CD14-positive monocyte (primary cell): Measurements from ENCODE around the gene ADTRP. TPM values are rescaled to one million over a fixed set of nuclear protein-coding genes. Genes with fewer than 3 reads are reported as not detected.
A peak's percentile ranks its signal among the peaks of the same experiment; 100 is the strongest.

ENCODE experiments used
- DNase-seq, 3 donors: peaks; one replicate each; pipeline ENCODE4 v3.0.0-alpha.2; 2011 to 2022
- H2AFZ ChIP-seq: 2 replicates; pipeline ENCODE4 v1.6.0; 2012; ENCODE audit warnings: mild to moderate bottlenecking, low read depth, low read length, inconsistent platforms; ENCODE audit not compliant: insufficient read depth, poor library complexity, severe bottlenecking
- H3K27ac ChIP-seq, 2 donors: 1 replicate in 1 of 2; 2 replicates in 1 of 2; pipeline ENCODE4 v1.5.1; 2012 to 2013; ENCODE audit warnings: low read length in 2 of 2, control low read depth in 1 of 2, inconsistent platforms in 1 of 2, low read depth in 1 of 2, mild to moderate bottlenecking in 1 of 2
- H3K27me3 ChIP-seq, 2 donors: one replicate each; pipeline versions ENCODE4 v1.6.0 to v1.6.1; 2011 to 2013; ENCODE audit warnings: low read length in 2 of 2; ENCODE audit not compliant: control insufficient read depth in 2 of 2, insufficient read depth in 2 of 2
- H3K36me3 ChIP-seq, 2 donors: replicated peaks in 1 of 2; 1 replicate in 1 of 2; 2 replicates in 1 of 2; pipeline versions ENCODE4 v1.5.1 to v1.6.1; 2012 to 2013; ENCODE audit warnings: low read length in 2 of 2, control low read depth in 1 of 2, inconsistent platforms in 1 of 2, mild to moderate bottlenecking in 1 of 2; ENCODE audit not compliant: insufficient read depth in 2 of 2, control insufficient read depth in 1 of 2
- H3K4me1 ChIP-seq, 2 donors: 1 replicate in 1 of 2; 2 replicates in 1 of 2; pipeline versions ENCODE4 v1.5.1 to v1.6.1; 2012 to 2013; ENCODE audit warnings: low read length in 2 of 2, control low read depth in 1 of 2, inconsistent platforms in 1 of 2, mild to moderate bottlenecking in 1 of 2, moderate library complexity in 1 of 2; ENCODE audit not compliant: insufficient read depth in 2 of 2, control insufficient read depth in 1 of 2
- H3K4me2 ChIP-seq: replicated peaks from 2 replicates; pipeline ENCODE3; 2012; ENCODE audit warnings: low read length, moderate library complexity, mild to moderate bottlenecking; ENCODE audit not compliant: poor library complexity, severe bottlenecking; ENCODE audit errors: extremely low read depth
- H3K4me3 ChIP-seq, 3 experiments: fragments of 200-600 bp in 1 of 3; sonication (generic) in 1 of 3; replicated peaks in 1 of 3; 1 replicate in 2 of 3; 2 replicates in 1 of 3; pipeline ENCODE4 v1.5.1; 2011 to 2013; ENCODE audit warnings: low read length in 3 of 3, mild to moderate bottlenecking in 3 of 3, control low read depth in 2 of 3, low read depth in 2 of 3, inconsistent platforms in 1 of 3, moderate library complexity in 1 of 3
- H3K79me2 ChIP-seq: 2 replicates; pipeline ENCODE4 v1.6.0; 2012; ENCODE audit warnings: mild to moderate bottlenecking, control low read depth, inconsistent platforms, low read length, moderate library complexity; ENCODE audit not compliant: insufficient read depth
- H3K9ac ChIP-seq: 2 replicates; pipeline ENCODE4 v1.6.0; 2017; ENCODE audit warnings: low read length, mild to moderate bottlenecking; ENCODE audit not compliant: insufficient read depth, poor library complexity, severe bottlenecking
- H3K9me3 ChIP-seq, 2 donors: replicated peaks in 1 of 2; 1 replicate in 1 of 2; 2 replicates in 1 of 2; pipeline versions ENCODE4 v1.5.1 to v1.6.1; 2012 to 2013; ENCODE audit warnings: low read length in 2 of 2, control low read depth in 1 of 2; ENCODE audit not compliant: control insufficient read depth in 1 of 2, insufficient read depth in 1 of 2
- H4K20me1 ChIP-seq: 2 replicates; pipeline ENCODE4 v1.6.0; 2012; ENCODE audit warnings: mild to moderate bottlenecking, low read length, control low read depth, moderate library complexity; ENCODE audit not compliant: insufficient read depth
- H3K27ac Mint-ChIP-seq, 7 donors: one replicate each; pipeline ENCODE4 v1.8.0; 2020; ENCODE audit warnings: mild to moderate bottlenecking in 7 of 7, mixed read lengths in 7 of 7, moderate library complexity in 6 of 7, inconsistent platforms in 2 of 7
- H3K27me3 Mint-ChIP-seq, 3 donors: one replicate each; pipeline ENCODE4 v1.8.0; 2021 to 2022; ENCODE audit warnings: low read depth in 3 of 3, mild to moderate bottlenecking in 3 of 3, mixed read lengths in 3 of 3, moderate library complexity in 3 of 3, inconsistent platforms in 1 of 3
- H3K36me3 Mint-ChIP-seq, 2 donors: one replicate each; pipeline ENCODE4 v1.8.0; 2020; ENCODE audit warnings: mixed read lengths in 2 of 2, inconsistent platforms in 1 of 2, mild to moderate bottlenecking in 1 of 2
- H3K4me1 Mint-ChIP-seq: one replicate; pipeline ENCODE4 v1.8.0; 2020; ENCODE audit warnings: mild to moderate bottlenecking, mixed read lengths
- H3K4me3 Mint-ChIP-seq, 2 donors: one replicate each; pipeline ENCODE4 v1.8.0; 2020; ENCODE audit warnings: mild to moderate bottlenecking in 2 of 2, mixed read lengths in 2 of 2, moderate library complexity in 1 of 2
- H3K9me3 Mint-ChIP-seq, 7 donors: one replicate each; pipeline ENCODE4 v1.8.0; 2020 to 2022; ENCODE audit warnings: mixed read lengths in 7 of 7, mild to moderate bottlenecking in 6 of 7, moderate library complexity in 6 of 7, inconsistent platforms in 2 of 7
- WGBS: methylation state at CpG from one replicate; pipeline ENCODE4 v1.1.5; 2013; ENCODE audit warnings: missing lambda C conversion rate; ENCODE audit not compliant: insufficient coverage; 5-methylcytosine and 5-hydroxymethylcytosine counted together
- intact Hi-C, 2 donors: fragments of 100-400 bp; cut with micrococcal nuclease; formaldehyde crosslinking; loops; one replicate each; pipeline versions ENCODE4 v1.15.0 to v1.15.1; 2023
- polyA plus RNA-seq, 3 donors: library from polyadenylated mRNA; depleted of rRNA in 1 of 3; unstranded in 2 of 3; stranded (reverse) in 1 of 3; fragments of 300-500 nt in 2 of 3; fragments of >200 nt in 1 of 3; fragmentation: Illumina TruSeq in 2 of 3; gene quantifications; 1 replicate in 2 of 3; 2 replicates in 1 of 3; pipeline ENCODE4 v1.2.3, GENCODE V29; 2012 to 2021
- TF ChIP-seq, protein P1 (sequence below): fragments of 200-600 bp; IDR thresholded peaks from one replicate; pipeline ENCODE4 v1.8.0; 2022; ENCODE audit warnings: antibody characterized with exemption, mild to moderate bottlenecking

Gene ADTRP
- polyA plus RNA-seq, 3 donors: 0.04 to 0.20 TPM; not detected in 1

DNA sequence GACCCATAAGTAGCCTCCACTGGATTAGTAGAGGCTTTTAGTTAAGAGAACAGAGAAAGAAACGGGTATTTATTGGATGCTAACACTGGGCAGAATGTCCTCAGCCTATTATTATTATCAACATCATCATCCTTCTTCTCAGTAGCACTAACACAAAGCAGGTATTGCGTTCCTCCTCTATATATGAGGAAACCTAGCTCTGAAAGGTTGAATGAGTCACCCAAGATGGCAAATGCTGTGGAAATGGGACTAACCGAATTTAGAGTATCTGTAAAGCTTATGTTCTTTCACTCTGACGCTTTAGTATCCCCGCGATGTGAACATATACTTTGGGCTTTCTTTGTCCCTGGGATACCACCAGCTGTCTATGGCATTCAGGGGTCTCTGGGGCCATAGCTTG, 77.0 kb downstream of the ADTRP start:
- no peak overlapping the region for H3K4me3 ChIP-seq
- peaks cover 0 to 6% (median 0%) of the 10 kb centered on the region in 7 donors for H3K9me3 Mint-ChIP-seq
- no peaks in the 10 kb centered on the region for H3K36me3 ChIP-seq
- no peaks in the 10 kb centered on the region for H3K79me2 ChIP-seq
- no peak overlapping the region for H3K4me2 ChIP-seq
- H3K4me1 Mint-ChIP-seq: peaks cover 17% of the 10 kb centered on the region
- DNase-seq: peak in 2 of 3 donors; percentile 19 to 67
- peaks cover 0 to 2% (median 0%) of the 10 kb centered on the region in 3 donors for H3K27me3 Mint-ChIP-seq
- H3K27ac Mint-ChIP-seq: peak overlapping the region in 3 of 7 donors; percentile 45 to 74 (median 46)
- peaks cover 7 to 11% of the 10 kb centered on the region in 2 donors for H3K4me1 ChIP-seq
- H3K27me3 ChIP-seq: no peaks in the 10 kb centered on the region
- 97% methylated on average over 4 of the region's 6 CpGs for WGBS
- TF ChIP-seq, protein P1, sequence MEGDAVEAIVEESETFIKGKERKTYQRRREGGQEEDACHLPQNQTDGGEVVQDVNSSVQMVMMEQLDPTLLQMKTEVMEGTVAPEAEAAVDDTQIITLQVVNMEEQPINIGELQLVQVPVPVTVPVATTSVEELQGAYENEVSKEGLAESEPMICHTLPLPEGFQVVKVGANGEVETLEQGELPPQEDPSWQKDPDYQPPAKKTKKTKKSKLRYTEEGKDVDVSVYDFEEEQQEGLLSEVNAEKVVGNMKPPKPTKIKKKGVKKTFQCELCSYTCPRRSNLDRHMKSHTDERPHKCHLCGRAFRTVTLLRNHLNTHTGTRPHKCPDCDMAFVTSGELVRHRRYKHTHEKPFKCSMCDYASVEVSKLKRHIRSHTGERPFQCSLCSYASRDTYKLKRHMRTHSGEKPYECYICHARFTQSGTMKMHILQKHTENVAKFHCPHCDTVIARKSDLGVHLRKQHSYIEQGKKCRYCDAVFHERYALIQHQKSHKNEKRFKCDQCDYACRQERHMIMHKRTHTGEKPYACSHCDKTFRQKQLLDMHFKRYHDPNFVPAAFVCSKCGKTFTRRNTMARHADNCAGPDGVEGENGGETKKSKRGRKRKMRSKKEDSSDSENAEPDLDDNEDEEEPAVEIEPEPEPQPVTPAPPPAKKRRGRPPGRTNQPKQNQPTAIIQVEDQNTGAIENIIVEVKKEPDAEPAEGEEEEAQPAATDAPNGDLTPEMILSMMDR: no peak
- H3K9ac ChIP-seq: no peak overlapping the region
- H3K27ac ChIP-seq: no peak overlapping the region
- intact Hi-C loops: loop anchor here in 1 of 2 donors (5.0 kb wide), 1 partner anchor 41 kb away; no protein-coding TSS in a partner anchor
- H2AFZ ChIP-seq: no peak overlapping the region
- H3K9me3 ChIP-seq: no peaks in the 10 kb centered on the region
- no peaks in the 10 kb centered on the region for H3K36me3 Mint-ChIP-seq
- H3K4me3 Mint-ChIP-seq: no peak overlapping the region
- no peaks in the 10 kb centered on the region for H4K20me1 ChIP-seq

DNA sequence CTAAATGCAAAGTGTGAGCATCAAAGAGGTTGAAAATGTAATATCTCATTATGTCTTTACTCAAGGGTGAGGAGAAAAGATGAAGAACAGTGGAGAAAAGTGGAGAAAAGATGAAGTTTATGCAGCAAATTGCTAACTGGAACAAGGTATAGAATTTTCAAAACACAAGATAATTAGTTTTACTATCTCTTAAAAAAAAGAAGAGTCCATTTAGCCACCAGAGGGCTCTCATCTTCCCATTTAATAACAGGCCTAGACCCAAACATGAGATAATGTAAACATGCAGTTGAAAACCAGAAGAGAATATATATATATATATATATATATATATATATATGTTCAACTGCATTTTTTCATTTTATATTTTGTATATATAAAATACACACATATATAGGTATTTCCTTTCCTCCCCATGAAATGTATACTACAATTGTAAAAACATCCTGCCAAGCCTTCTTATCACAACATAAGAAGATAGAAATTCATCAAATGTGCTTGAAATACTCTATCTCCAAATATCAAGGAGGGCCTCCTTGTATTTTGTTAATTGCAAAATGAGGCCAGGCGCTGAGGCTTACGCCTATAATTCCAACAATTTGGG, 78.4 kb downstream of the ADTRP start:
- Mint-ChIP-seq H3K9me3 (peaks cover 0 to 8% (median 3%) of the 10 kb centered on the region in 7 donors), H3K27ac (peak overlapping the region in 2 of 7 donors; percentile 22 to 30), H3K4me1 (peaks cover 11% of the 10 kb centered on the region), H3K4me3 (no peak overlapping the region), H3K36me3 (no peaks in the 10 kb centered on the region), H3K27me3 (peaks cover 0 to 2% (median 0%) of the 10 kb centered on the region in 3 donors)
- Histone ChIP-seq H3K79me2 (no peaks in the 10 kb centered on the region), H3K4me2 (no peak overlapping the region), H3K4me1 (peaks cover 7 to 8% of the 10 kb centered on the region in 2 donors), H3K4me3 (no peak overlapping the region), H4K20me1 (no peaks in the 10 kb centered on the region), H3K9ac (no peak overlapping the region), H3K9me3 (no peaks in the 10 kb centered on the region), H3K27ac (no peak overlapping the region), H3K36me3 (no peaks in the 10 kb centered on the region), H3K27me3 (no peaks in the 10 kb centered on the region), H2AFZ (no peak overlapping the region)
- DNase-seq: peak in 2 of 3 donors; percentile 63 to 72
- WGBS: 100% methylated on average over 2 of the region's 2 CpGs
- intact Hi-C loops: loop anchor here in 1 of 2 donors (5.0 kb wide), 1 partner anchor 42 kb away; no protein-coding TSS in a partner anchor
- TF ChIP-seq, protein P1: peak; percentile 58
